ENCODE data around the gene NOX3.
"Not testable (repeated sequence)": the region's sequence is repeated elsewhere in the genome, so short reads cannot be mapped to it uniquely, and the experiment has no call there.

The NOX3 gene

DNA sequence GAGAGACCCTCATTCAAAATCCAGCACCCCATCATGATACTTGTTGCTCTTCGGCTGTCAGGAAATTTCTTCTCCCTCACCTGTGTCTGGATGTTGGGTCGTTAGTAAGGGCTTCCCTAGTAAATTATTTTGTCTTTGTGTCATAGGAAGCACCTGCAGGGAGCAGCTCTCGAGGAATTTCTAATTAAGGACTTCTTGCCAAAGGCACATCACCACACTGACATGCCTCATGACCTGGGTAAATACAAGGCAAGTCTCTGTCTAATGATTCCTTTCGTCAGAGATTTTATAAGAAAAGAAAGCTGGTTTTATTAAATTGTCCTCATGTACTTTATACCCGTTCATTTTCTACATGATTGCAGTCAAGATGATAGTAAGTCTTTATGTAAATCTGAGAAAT is at the start of gene NOX3:
TSS of gene NOX3 (minus strand) at position 74 of the 400 bp plus-strand sequence. CDS start at position 35, 39 bp downstream.
- DNase-seq, result peak in 1 of 3 experiments; percentile 40

GRCh38 chr6:155504848-155505607 is 49.4 kb upstream of the NOX3 start:
- no peak for DNase-seq

GRCh38 chr6:155502393-155502792 is 46.8 kb upstream of the NOX3 start:
- DNase-seq, result no peak

DNA sequence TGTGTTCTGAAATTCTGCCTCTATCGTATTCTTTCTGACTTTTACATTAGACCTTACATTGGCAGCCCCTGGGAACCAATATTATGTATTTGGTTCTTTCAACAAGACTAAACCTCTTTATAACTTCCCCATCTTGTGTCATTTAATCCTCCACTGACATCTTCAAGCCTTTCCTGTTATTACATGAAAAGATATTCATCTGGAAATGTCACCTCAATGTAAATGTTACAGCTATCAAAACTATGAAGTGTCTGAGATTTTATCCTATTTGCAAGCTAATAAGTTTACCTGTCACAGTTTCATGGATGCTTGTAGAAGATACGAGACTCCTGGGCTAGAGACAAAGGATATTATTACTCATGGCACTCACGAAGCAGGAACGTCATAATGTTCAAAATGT is 43.9 kb upstream of the NOX3 start:
- DNase-seq, result no peak

GRCh38 chr6:155498370-155498769 is 42.7 kb upstream of the NOX3 start:
- DNase-seq, result no peak

DNA sequence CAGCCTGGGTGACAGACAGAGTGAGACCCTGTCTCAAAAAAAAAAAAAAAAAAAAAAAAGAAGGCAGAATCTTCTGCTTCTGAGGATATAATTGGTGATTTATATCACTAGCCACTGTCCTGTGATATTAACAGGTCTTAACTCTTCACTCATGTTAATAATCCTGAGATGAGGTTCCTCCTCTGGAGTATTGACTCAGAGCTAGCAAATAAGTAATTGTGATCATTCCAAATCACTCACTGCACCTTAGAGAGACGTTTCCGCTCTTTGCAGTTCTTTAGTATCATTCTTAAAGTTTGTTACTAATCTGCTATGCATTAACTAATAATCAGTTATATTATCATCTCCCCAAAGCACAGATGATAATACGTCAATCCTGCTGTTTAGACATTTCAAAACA is 41.6 kb upstream of the NOX3 start:
- no peak for DNase-seq

- DNase-seq, result peak in 2 of 3 experiments; percentile 31 to 58
These were observed 39.6 kb upstream of the NOX3 start for GRCh38 chr6:155495011-155495768.

GRCh38 chr6:155493694-155494143 is 38.1 kb upstream of the NOX3 start:
- no peak for DNase-seq

- no peak for DNase-seq
These were observed 37.5 kb upstream of the NOX3 start for GRCh38 chr6:155493026-155493693.

- no peak for DNase-seq
These were observed 36.6 kb upstream of the NOX3 start for GRCh38 chr6:155492061-155492735.

DNA sequence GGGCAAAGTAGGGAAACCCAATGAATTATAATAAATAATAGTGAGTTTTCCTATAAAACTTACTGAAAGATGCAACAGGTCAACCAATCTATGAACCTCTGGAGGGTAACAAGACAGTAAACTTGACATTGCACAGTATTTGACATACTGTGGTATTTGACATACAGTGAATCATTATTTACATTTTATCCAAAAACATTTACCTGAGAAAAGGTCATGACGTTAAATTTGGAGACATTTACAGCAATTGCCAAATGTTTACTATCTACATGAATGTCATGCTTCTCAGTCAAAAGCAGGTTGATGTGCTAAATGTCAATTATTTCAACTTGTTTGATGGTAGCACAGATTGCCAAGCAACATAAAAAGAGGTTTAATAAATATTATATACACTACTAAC is 35.8 kb upstream of the NOX3 start:
- DNase-seq, result no peak

DNA sequence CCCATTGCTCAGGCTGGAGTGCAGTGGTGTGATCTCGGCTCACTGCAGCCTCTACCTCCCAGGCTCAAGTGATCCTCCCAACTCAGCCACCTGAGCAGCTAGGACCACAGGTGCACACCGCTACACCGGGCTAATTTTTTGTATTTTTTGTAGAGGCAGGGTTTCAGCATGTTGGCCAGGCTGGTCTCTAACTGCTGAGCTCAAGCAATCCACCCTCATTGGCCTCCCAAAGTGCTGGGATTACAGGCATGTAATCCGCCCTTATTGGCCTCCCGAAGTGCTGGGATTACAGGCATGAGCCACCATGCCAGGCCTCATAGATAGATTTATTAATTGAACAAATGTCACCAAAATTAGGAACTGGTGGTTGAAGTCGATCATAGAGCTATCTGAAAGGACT is 32.6 kb upstream of the NOX3 start:
- DNase-seq, result not testable (repeated sequence)

- DNase-seq, result no peak
These were observed 31.9 kb upstream of the NOX3 start for GRCh38 chr6:155487371-155488130.

DNA sequence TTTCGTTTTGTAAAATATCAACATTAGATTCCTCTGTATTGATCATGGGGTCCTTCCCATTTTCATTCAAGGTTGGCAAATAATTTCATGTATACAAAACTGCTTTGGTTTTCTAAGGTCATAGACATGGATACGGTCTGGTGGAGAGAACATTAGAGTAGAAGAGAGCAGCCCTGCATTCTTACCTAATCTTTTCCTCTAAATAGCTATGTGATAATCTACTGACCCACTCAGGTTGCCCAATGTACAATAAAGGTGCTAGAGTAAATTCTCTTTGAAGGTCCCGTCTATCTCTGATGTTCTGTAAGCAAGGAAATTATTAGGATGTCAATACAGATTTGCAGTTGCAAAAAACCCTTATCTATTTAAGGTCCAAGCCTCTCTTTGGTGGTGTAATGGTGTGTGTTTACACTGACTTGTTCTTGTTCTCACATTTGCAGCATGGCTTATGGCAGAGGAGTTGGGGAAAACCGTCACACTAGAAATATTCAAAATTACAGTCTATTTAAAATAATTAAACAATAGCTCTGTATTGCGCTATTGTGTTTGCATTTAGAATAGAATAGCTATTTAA is 31.2 kb upstream of the NOX3 start:
- DNase-seq, result no peak

DNA sequence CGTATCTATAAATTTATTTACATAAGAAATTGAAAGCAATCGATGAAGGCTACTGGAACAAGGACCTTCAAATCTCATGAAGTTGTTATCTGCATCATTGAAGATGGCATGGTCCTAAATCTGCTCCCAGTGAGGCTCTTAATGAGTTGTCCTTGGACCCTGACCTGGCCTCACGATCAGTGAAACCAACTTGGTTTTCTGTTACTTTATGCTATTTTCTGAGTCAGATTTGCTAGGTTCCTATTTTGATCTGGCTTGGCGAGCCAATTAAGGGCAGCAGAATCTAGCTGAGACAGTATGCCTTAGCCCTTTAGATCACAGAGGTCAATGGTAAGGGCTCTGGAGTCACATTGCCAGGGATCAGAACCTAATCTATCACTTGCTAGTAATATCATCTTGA is 30.1 kb upstream of the NOX3 start:
- no peak for DNase-seq

- peak in 1 of 3 experiments; percentile 22 for DNase-seq
These were observed 28.2 kb upstream of the NOX3 start for GRCh38 chr6:155483858-155484257.

DNA sequence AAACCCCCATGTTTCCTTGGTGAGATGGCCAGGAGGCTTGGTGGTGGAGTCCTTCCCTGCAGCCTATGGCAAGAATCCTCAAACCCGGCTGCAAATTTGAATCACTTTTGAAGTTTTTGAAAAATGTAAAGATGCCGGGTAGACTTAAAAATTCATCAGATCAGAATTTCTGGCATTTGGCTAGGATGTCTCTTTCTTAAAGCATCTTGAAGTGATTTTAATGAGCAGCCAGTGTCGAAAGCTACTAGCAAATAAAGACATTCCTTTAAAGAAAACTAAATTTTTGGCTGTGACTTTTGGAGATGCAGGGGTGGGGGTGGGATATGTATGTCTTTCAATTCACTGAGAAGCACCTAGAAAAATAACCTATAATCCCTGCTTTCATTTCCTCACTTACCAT is 25.6 kb upstream of the NOX3 start:
- DNase-seq, result no peak

DNA sequence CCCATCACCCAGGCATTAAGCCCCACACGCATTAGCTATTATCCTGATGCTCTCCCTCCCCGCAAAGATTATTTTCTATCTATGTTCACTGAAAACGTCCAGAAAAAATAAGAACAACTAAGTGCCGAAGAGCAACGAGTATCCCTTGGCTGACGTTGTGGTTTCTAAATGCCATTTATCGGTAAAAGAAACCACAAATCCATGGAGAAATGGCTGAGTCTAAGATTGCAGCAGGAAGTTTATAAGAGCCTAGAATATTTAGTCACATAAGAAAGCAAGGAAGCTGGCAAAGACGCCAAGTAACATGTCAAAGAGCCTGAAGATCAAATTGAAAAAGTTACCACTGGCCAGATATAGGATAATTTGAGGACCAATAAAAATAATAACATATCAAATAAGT is 18.1 kb upstream of the NOX3 start:
- no peak for DNase-seq

- no peak for DNase-seq
These were observed 17.2 kb upstream of the NOX3 start for GRCh38 chr6:155472886-155473285.

- DNase-seq, result not testable (repeated sequence)
These were observed 15.5 kb upstream of the NOX3 start for GRCh38 chr6:155470979-155471616.

- not testable (repeated sequence) for DNase-seq
These were observed 12.9 kb upstream of the NOX3 start for GRCh38 chr6:155468543-155468942.

Measured in NCI-H1417 (cell line).